ENCODE measurements around the gene EFCAB8.

The EFCAB8 gene

DNA sequence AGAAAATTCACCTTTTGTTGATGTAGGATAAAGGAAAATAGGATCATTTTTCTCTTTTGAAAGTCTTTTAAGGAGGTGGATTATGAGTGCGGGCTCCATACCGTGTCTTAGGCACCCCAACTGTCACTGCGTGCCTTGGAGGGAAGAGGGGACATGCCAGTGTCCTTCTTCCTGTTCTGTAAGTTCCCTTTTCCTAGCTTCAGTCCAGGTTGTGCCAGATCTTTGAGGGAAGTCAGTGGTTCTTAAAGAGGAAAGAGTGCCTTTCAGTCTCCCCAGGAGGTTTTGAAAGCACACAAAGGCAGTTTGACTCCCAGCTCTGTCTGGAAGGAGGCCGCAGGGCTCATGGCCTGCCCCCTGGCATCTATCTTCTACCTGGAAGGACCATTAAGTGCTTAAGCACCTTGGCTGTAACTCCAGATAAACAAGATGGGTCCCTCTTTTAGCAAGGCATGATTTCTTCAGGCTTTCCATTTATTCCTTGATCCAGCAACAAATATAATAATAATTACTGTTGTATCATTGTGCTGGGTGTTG, 13.0 kb downstream of the EFCAB8 start:
- no peak for DNase-seq (ENCODE audit: low read depth)
- no peak overlapping the region for H3K4me3 ChIP-seq (ENCODE audit: low read depth, low read length)
- TF ChIP-seq, protein P1, sequence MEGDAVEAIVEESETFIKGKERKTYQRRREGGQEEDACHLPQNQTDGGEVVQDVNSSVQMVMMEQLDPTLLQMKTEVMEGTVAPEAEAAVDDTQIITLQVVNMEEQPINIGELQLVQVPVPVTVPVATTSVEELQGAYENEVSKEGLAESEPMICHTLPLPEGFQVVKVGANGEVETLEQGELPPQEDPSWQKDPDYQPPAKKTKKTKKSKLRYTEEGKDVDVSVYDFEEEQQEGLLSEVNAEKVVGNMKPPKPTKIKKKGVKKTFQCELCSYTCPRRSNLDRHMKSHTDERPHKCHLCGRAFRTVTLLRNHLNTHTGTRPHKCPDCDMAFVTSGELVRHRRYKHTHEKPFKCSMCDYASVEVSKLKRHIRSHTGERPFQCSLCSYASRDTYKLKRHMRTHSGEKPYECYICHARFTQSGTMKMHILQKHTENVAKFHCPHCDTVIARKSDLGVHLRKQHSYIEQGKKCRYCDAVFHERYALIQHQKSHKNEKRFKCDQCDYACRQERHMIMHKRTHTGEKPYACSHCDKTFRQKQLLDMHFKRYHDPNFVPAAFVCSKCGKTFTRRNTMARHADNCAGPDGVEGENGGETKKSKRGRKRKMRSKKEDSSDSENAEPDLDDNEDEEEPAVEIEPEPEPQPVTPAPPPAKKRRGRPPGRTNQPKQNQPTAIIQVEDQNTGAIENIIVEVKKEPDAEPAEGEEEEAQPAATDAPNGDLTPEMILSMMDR (IDR thresholded peaks at IDR 0.05; ENCODE audit: control insufficient read depth, extremely low read depth, insufficient read depth): no peak

DNA sequence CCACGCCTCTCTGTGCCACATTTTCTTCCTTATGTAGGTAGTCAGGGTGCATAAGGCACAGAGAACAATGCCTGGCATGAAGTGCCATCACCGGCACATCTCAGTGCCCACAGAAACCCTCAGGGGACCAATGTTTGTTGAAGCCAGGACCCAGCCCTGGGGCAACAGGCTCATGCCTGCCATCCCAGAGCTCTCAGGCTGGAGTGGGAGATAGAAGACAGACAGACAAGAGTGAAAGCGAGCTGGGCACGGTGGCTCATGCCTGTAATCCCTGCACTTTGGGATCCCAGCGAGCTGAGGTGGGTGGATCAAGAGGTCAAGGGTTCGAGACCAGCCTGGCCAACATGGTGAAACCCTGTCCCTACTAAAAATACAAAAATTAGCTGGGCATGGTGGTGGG, 13.5 kb downstream of the EFCAB8 start:
- TF ChIP-seq, protein P1 (IDR thresholded peaks at IDR 0.05; ENCODE audit: control insufficient read depth, extremely low read depth, insufficient read depth): no peak
- no peak for DNase-seq (ENCODE audit: low read depth)
- H3K4me3 ChIP-seq (ENCODE audit: low read depth, low read length): no peak overlapping the region

- no peak for DNase-seq (ENCODE audit: low read depth)
- TF ChIP-seq, protein P1 (IDR thresholded peaks at IDR 0.05; ENCODE audit: control insufficient read depth, extremely low read depth, insufficient read depth): no peak
- H3K4me3 ChIP-seq (ENCODE audit: low read depth, low read length): no peak overlapping the region
These were observed 16.9 kb downstream of the EFCAB8 start for GRCh38 chr20:32875673-32876072.

- no peak for DNase-seq (ENCODE audit: low read depth)
- H3K4me3 ChIP-seq (ENCODE audit: low read depth, low read length): no peak overlapping the region
- TF ChIP-seq, protein P1 (IDR thresholded peaks at IDR 0.05; ENCODE audit: control insufficient read depth, extremely low read depth, insufficient read depth): no peak
These were observed 18.8 kb downstream of the EFCAB8 start for GRCh38 chr20:32877507-32877906.

DNA sequence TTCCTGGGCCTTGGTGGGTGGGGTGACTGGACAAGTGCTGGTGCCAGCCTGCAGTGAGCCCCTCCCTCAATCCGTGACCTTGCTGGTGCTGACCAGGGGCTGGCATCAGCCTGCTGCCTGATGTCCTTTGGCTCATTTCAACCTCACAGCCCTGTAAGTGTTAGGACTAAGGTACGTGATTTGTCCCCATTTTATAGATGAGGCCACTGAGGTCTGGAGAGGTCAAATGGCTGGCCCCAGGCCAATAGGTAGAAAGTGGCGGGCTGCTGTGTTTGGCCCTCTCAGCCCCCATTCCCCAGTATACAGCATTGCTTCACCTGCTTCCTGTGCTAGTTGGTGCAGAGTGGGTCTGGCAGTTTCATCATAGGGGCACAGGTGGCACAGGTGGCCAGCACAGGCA, 20.1 kb downstream of the EFCAB8 start:
- no peak overlapping the region for H3K4me3 ChIP-seq (ENCODE audit: low read depth, low read length)
- DNase-seq (ENCODE audit: low read depth): no peak
- TF ChIP-seq, protein P1 (IDR thresholded peaks at IDR 0.05; ENCODE audit: control insufficient read depth, extremely low read depth, insufficient read depth): no peak

- TF ChIP-seq, protein P1 (IDR thresholded peaks at IDR 0.05; ENCODE audit: control insufficient read depth, extremely low read depth, insufficient read depth): no peak
- DNase-seq (ENCODE audit: low read depth): no peak
- no peak overlapping the region for H3K4me3 ChIP-seq (ENCODE audit: low read depth, low read length)
These were observed 20.8 kb downstream of the EFCAB8 start for GRCh38 chr20:32879538-32879937.

- DNase-seq (ENCODE audit: low read depth): no peak
- TF ChIP-seq, protein P1 (IDR thresholded peaks at IDR 0.05; ENCODE audit: control insufficient read depth, extremely low read depth, insufficient read depth): no peak
- no peak overlapping the region for H3K4me3 ChIP-seq (ENCODE audit: low read depth, low read length)
These were observed 21.9 kb downstream of the EFCAB8 start for GRCh38 chr20:32880635-32881034.

Measured in LNCaP clone FGC (cell line).